Nephron (organoid): ENCODE data around the gene N4BP3.

Experiments used
- H3K27ac Mint-ChIP-seq, 3 experiments: 2 replicates each; pipeline ENCODE4 v1.8.0; 2020; ENCODE audit warnings: mixed read lengths in 3 of 3, mild to moderate bottlenecking in 2 of 3, moderate library complexity in 1 of 3
- H3K27me3 Mint-ChIP-seq: 2 replicates; pipeline ENCODE4 v1.8.0; 2021; ENCODE audit warnings: low read depth, mild to moderate bottlenecking, moderate library complexity, mixed read lengths
- H3K36me3 Mint-ChIP-seq: 2 replicates; pipeline ENCODE4 v1.8.0; 2020; ENCODE audit warnings: low read depth, mixed read lengths
- H3K4me1 Mint-ChIP-seq: 2 replicates; pipeline ENCODE4 v1.8.0; 2020; ENCODE audit warnings: mixed read lengths
- H3K4me3 Mint-ChIP-seq, 3 experiments: 2 replicates each; pipeline ENCODE4 v1.8.0; 2020; ENCODE audit warnings: mild to moderate bottlenecking in 3 of 3, mixed read lengths in 3 of 3, moderate library complexity in 2 of 3
- H3K9me3 Mint-ChIP-seq: 2 replicates; pipeline ENCODE4 v1.8.0; 2020; ENCODE audit warnings: mixed read lengths
- CTCF ChIP-seq, 3 experiments: fragments of 200-600 bp; sonication (generic); IDR thresholded peaks; one replicate each; pipeline ENCODE4 v1.5.0; 2021; ENCODE audit warnings: antibody characterized with exemption in 3 of 3; ENCODE audit not compliant: unreplicated experiment in 3 of 3

Gene N4BP3

GRCh38 chr5:178145965-178146820 is 32.9 kb downstream of the N4BP3 start:
- Mint-ChIP-seq H3K9me3 (no peaks in the 10 kb centered on the region), H3K27ac (no peak overlapping the region), H3K4me1 (peaks cover 33% of the 10 kb centered on the region), H3K4me3 (no peak overlapping the region), H3K36me3 (peaks cover 67% of the 10 kb centered on the region), H3K27me3 (no peaks in the 10 kb centered on the region)
- peak; percentile 62 to 75 (median 70) for TF ChIP-seq CTCF (IDR thresholded peaks at IDR 0.05; ENCODE audit: unreplicated experiment in 3 of 3)

- Mint-ChIP-seq H3K4me1 (peaks cover 31% of the 10 kb centered on the region), H3K36me3 (peaks cover 61% of the 10 kb centered on the region)
Measured at GRCh38 chr5:178147406-178147805, 34.1 kb downstream of the N4BP3 start.

GRCh38 chr5:178149199-178149932 is 36.0 kb downstream of the N4BP3 start:
- Mint-ChIP-seq H3K27me3 (no peaks in the 10 kb centered on the region), H3K4me3 (no peak overlapping the region), H3K36me3 (peaks cover 43% of the 10 kb centered on the region), H3K9me3 (no peaks in the 10 kb centered on the region), H3K27ac (no peak overlapping the region), H3K4me1 (peaks cover 12% of the 10 kb centered on the region)
- no peak for TF ChIP-seq CTCF (IDR thresholded peaks at IDR 0.05; ENCODE audit: unreplicated experiment in 3 of 3)

More at GRCh38 chr5:178147406-178147805, 34.1 kb downstream of the N4BP3 start:
- no peak overlapping the region for H3K4me3 Mint-ChIP-seq
- no peak overlapping the region for H3K27ac Mint-ChIP-seq
- no peak for TF ChIP-seq CTCF (IDR thresholded peaks at IDR 0.05; ENCODE audit: unreplicated experiment in 3 of 3)
- no peaks in the 10 kb centered on the region for H3K9me3 Mint-ChIP-seq
- no peaks in the 10 kb centered on the region for H3K27me3 Mint-ChIP-seq

GRCh38 chr5:178150977-178151734 is 37.8 kb downstream of the N4BP3 start:
- Mint-ChIP-seq H3K27ac (no peak overlapping the region), H3K4me3 (peak overlapping the region; percentile 80 to 97 (median 95)), H3K27me3 (no peaks in the 10 kb centered on the region), H3K9me3 (no peaks in the 10 kb centered on the region), H3K4me1 (peaks cover 12% of the 10 kb centered on the region), H3K36me3 (peaks cover 35% of the 10 kb centered on the region)
- no peak for TF ChIP-seq CTCF (IDR thresholded peaks at IDR 0.05; ENCODE audit: unreplicated experiment in 3 of 3)

GRCh38 chr5:178152491-178153444 is 39.4 kb downstream of the N4BP3 start:
- H3K9me3 Mint-ChIP-seq: no peaks in the 10 kb centered on the region
- peak overlapping the region in 1 of 3 experiments; percentile 9 for H3K27ac Mint-ChIP-seq
- H3K4me1 Mint-ChIP-seq: peaks cover 12% of the 10 kb centered on the region
- H3K4me3 Mint-ChIP-seq: peak overlapping the region; percentile 89 to 97 (median 95)
- no peak for TF ChIP-seq CTCF (IDR thresholded peaks at IDR 0.05; ENCODE audit: unreplicated experiment in 3 of 3)
- peaks cover 21% of the 10 kb centered on the region for H3K36me3 Mint-ChIP-seq
- no peaks in the 10 kb centered on the region for H3K27me3 Mint-ChIP-seq
